ENCODE measurements around the gene HOXA5. TPM values are rescaled to one million over a fixed set of nuclear protein-coding genes. Genes with fewer than 3 reads are reported as not detected.

HOXA5 gene
- polyA plus RNA-seq, 3 donors = 63.4 to 76.9 (median 64.7) TPM

GRCh38 chr7:27173956-27174873 lies 30.7 kb upstream of the HOXA5 start, which contains the start of gene HOXA10:
Gene HOXA10 (minus strand): TSS chr7:27174320. CDS start chr7:27174306, 14 bp downstream.
- DNase-seq = peak; percentile 83

GRCh38 chr7:27173511-27173955 lies 30.1 kb upstream of the HOXA5 start:
- no peak for DNase-seq

GRCh38 chr7:27172823-27173510 lies 29.5 kb upstream of the HOXA5 start:
- peak; percentile 86 for DNase-seq

GRCh38 chr7:27172315-27172774 lies 28.9 kb upstream of the HOXA5 start:
- no peak for DNase-seq

GRCh38 chr7:27171637-27172314 lies 28.3 kb upstream of the HOXA5 start:
- DNase-seq = no peak

- no peak for DNase-seq
These were observed 27.8 kb upstream of the HOXA5 start for GRCh38 chr7:27171325-27171636.

GRCh38 chr7:27170426-27171324 lies 27.2 kb upstream of the HOXA5 start:
- no peak for DNase-seq

- peak; percentile 68 for DNase-seq
These were observed 26.4 kb upstream of the HOXA5 start for GRCh38 chr7:27169658-27170425.

GRCh38 chr7:27168265-27168947 lies 24.9 kb upstream of the HOXA5 start:
- no peak for DNase-seq

- DNase-seq = no peak
These were observed 24.4 kb upstream of the HOXA5 start for GRCh38 chr7:27167916-27168264.

GRCh38 chr7:27166531-27167505 lies 23.3 kb upstream of the HOXA5 start:
- DNase-seq = no peak

GRCh38 chr7:27165996-27166530 lies 22.6 kb upstream of the HOXA5 start:
- peak; percentile 91 for DNase-seq

- peak; percentile 94 for DNase-seq
These were observed 21.9 kb upstream of the HOXA5 start, which contains the start of gene HOXA9 for GRCh38 chr7:27165089-27165995. Gene HOXA9 (minus strand): TSS chr7:27165537. CDS start chr7:27165457, 80 bp downstream.

- no peak for DNase-seq
These were observed 21.0 kb upstream of the HOXA5 start for GRCh38 chr7:27164367-27165088.

- DNase-seq = no peak
These were observed 20.5 kb upstream of the HOXA5 start for GRCh38 chr7:27164045-27164366.

GRCh38 chr7:27163288-27164044 lies 20.0 kb upstream of the HOXA5 start:
- DNase-seq = no peak

Measured in renal pelvis (tissue), 4 donors.